Chondrocyte (in vitro differentiated cells): ENCODE results near the gene GH2. TPM values are rescaled to one million over a fixed set of nuclear protein-coding genes. Genes with fewer than 3 reads are reported as not detected.
A peak's percentile ranks its signal among the peaks of the same experiment; 100 is the strongest.
"Not testable (repeated sequence)": the region's sequence is repeated elsewhere in the genome, so short reads cannot be mapped to it uniquely, and the experiment has no call there.

ENCODE experiments used
- DNase-seq: peaks from one replicate; pipeline ENCODE4 v3.0.0; 2021; ENCODE audit warnings: mixed read lengths, low spot score
- H3K27ac Mint-ChIP-seq: one replicate; pipeline ENCODE4 v1.8.0; 2021; ENCODE audit warnings: mild to moderate bottlenecking, moderate library complexity, mixed read lengths; ENCODE audit not compliant: unreplicated experiment
- H3K27me3 Mint-ChIP-seq: 2 replicates; pipeline ENCODE4 v1.8.0; 2021; ENCODE audit warnings: low read depth, mixed read lengths
- H3K36me3 Mint-ChIP-seq: 2 replicates; pipeline ENCODE4 v1.8.0; 2021; ENCODE audit warnings: low read depth, mixed read lengths
- H3K4me1 Mint-ChIP-seq: 2 replicates; pipeline ENCODE4 v1.8.0; 2021; ENCODE audit warnings: low read depth, mild to moderate bottlenecking, mixed read lengths
- H3K4me3 Mint-ChIP-seq: one replicate; pipeline ENCODE4 v1.8.0; 2021; ENCODE audit warnings: mild to moderate bottlenecking, moderate library complexity, mixed read lengths; ENCODE audit not compliant: unreplicated experiment
- H3K9me3 Mint-ChIP-seq: 2 replicates; pipeline ENCODE4 v1.8.0; 2021; ENCODE audit warnings: low read depth, mixed read lengths
- CTCF ChIP-seq: fragments of 200-600 bp; sonication (generic); IDR thresholded peaks from 2 replicates; pipeline ENCODE4 v1.5.0; 2021; ENCODE audit warnings: antibody characterized with exemption, mild to moderate bottlenecking, moderate library complexity
- total RNA-seq: library from RNA; stranded (reverse); gene quantifications from 3 replicates; pipeline ENCODE4 v1.2.1, GENCODE V29; 2021

GH2 gene
- total RNA-seq, 1 donor from 2014 or later: not detected

- H3K27me3 Mint-ChIP-seq, DNase-seq, H3K4me3 Mint-ChIP-seq, H3K9me3 Mint-ChIP-seq, H3K36me3 Mint-ChIP-seq: not testable (repeated sequence)
- peaks cover 11% of the 10 kb centered on the region for H3K4me1 Mint-ChIP-seq
- peak overlapping the region; percentile 49 for H3K27ac Mint-ChIP-seq
Observed at GRCh38 chr17:63870292-63870665, 11.5 kb downstream of the GH2 start.

- not testable (repeated sequence) for H3K4me3 Mint-ChIP-seq, H3K36me3 Mint-ChIP-seq, H3K9me3 Mint-ChIP-seq, H3K27me3 Mint-ChIP-seq, DNase-seq
- Mint-ChIP-seq H3K27ac (peak overlapping the region; percentile 49), H3K4me1 (peaks cover 11% of the 10 kb centered on the region)
- TF ChIP-seq CTCF: peak; percentile 52
Observed at GRCh38 chr17:63869491-63870291, 12.1 kb downstream of the GH2 start.

DNA sequence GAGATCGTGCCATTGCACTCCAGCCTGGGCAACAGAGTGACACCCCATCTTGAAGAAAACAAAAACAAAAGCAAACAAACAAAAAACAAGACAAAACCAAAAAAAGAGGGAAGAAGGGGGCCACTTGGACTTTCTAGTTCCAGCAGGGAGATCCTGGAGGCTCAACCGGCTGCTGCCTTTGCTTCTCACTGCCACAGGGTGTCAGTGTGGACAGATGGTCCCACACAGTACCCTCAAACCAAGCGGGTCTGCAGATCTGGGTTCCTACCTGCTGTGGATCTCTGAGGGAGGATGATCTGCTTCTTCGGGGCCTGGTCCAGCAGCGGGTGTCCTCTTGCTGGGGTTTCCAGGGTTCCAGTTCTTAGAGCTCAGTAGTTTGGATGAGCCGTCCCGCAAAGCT lies 15.1 kb downstream of the GH2 start:
- not testable (repeated sequence) for H3K36me3 Mint-ChIP-seq, DNase-seq, H3K27me3 Mint-ChIP-seq, H3K9me3 Mint-ChIP-seq, H3K4me3 Mint-ChIP-seq, H3K27ac Mint-ChIP-seq
- peaks cover 11% of the 10 kb centered on the region for H3K4me1 Mint-ChIP-seq

GRCh38 chr17:63859257-63859656 lies 22.5 kb downstream of the GH2 start:
- no peak overlapping the region for H3K27ac Mint-ChIP-seq
- H3K4me1 Mint-ChIP-seq: no peaks in the 10 kb centered on the region
- no peaks in the 10 kb centered on the region for H3K36me3 Mint-ChIP-seq
- DNase-seq: no peak
- TF ChIP-seq CTCF: no peak
- H3K27me3 Mint-ChIP-seq: peaks cover 33% of the 10 kb centered on the region
- H3K4me3 Mint-ChIP-seq: no peak overlapping the region
- H3K9me3 Mint-ChIP-seq: no peaks in the 10 kb centered on the region

- not testable (repeated sequence) for H3K36me3 Mint-ChIP-seq, H3K4me1 Mint-ChIP-seq, H3K9me3 Mint-ChIP-seq, H3K27ac Mint-ChIP-seq, DNase-seq, H3K4me3 Mint-ChIP-seq
- peaks cover 36% of the 10 kb centered on the region for H3K27me3 Mint-ChIP-seq
Observed at GRCh38 chr17:63856425-63856824, 25.3 kb downstream of the GH2 start.

- peaks cover 28% of the 10 kb centered on the region for H3K27me3 Mint-ChIP-seq
- no peaks in the 10 kb centered on the region for H3K36me3 Mint-ChIP-seq
- H3K27ac Mint-ChIP-seq: no peak overlapping the region
- no peak overlapping the region for H3K4me3 Mint-ChIP-seq
- H3K9me3 Mint-ChIP-seq: no peaks in the 10 kb centered on the region
- no peaks in the 10 kb centered on the region for H3K4me1 Mint-ChIP-seq
- no peak for DNase-seq
- no peak for TF ChIP-seq CTCF
Observed at GRCh38 chr17:63855185-63855584, 26.6 kb downstream of the GH2 start.

GRCh38 chr17:63854709-63855108 lies 27.0 kb downstream of the GH2 start:
- H3K36me3 Mint-ChIP-seq: no peaks in the 10 kb centered on the region
- peaks cover 23% of the 10 kb centered on the region for H3K27me3 Mint-ChIP-seq
- no peaks in the 10 kb centered on the region for H3K4me1 Mint-ChIP-seq
- no peak for DNase-seq
- TF ChIP-seq CTCF: no peak
- no peak overlapping the region for H3K4me3 Mint-ChIP-seq
- no peak overlapping the region for H3K27ac Mint-ChIP-seq
- H3K9me3 Mint-ChIP-seq: no peaks in the 10 kb centered on the region
